ENCODE measurements around the gene WDR5.
"Not testable (repeated sequence)": the region's sequence is repeated elsewhere in the genome, so short reads cannot be mapped to it uniquely, and the experiment has no call there.

Gene WDR5

GRCh38 chr9:134135343-134136117 is at the start of gene WDR5:
WDR5 (plus strand) TSS chr9:134136082; CDS start chr9:134139878, 3,796 bp downstream.
- DNase-seq (ENCODE audit: low spot score), result peak; percentile 88

GRCh38 chr9:134088063-134088725 is 47.7 kb upstream of the WDR5 start:
- no peak for DNase-seq (ENCODE audit: low spot score)

- DNase-seq (ENCODE audit: low spot score), result no peak
Observed at GRCh38 chr9:134089972-134090371, 45.9 kb upstream of the WDR5 start.

GRCh38 chr9:134099123-134099761 is 36.6 kb upstream of the WDR5 start:
- no peak for DNase-seq (ENCODE audit: low spot score)

- DNase-seq (ENCODE audit: low spot score), result no peak
Observed at GRCh38 chr9:134100040-134100439, 35.8 kb upstream of the WDR5 start.

GRCh38 chr9:134101133-134101532 is 34.7 kb upstream of the WDR5 start:
- DNase-seq (ENCODE audit: low spot score), result not testable (repeated sequence)

- no peak for DNase-seq (ENCODE audit: low spot score)
Observed at GRCh38 chr9:134101623-134102149, 34.2 kb upstream of the WDR5 start.

GRCh38 chr9:134103391-134103998 is 32.4 kb upstream of the WDR5 start:
- DNase-seq (ENCODE audit: low spot score), result no peak

- DNase-seq (ENCODE audit: low spot score), result no peak
Observed at GRCh38 chr9:134111064-134111463, 24.8 kb upstream of the WDR5 start.

- DNase-seq (ENCODE audit: low spot score), result no peak
Observed at GRCh38 chr9:134112561-134112960, 23.3 kb upstream of the WDR5 start.

- not testable (repeated sequence) for DNase-seq (ENCODE audit: low spot score)
Observed at GRCh38 chr9:134118972-134119371, 16.9 kb upstream of the WDR5 start.

GRCh38 chr9:134123764-134124128 is 12.1 kb upstream of the WDR5 start:
- DNase-seq (ENCODE audit: low spot score), result no peak

- no peak for DNase-seq (ENCODE audit: low spot score)
Observed at GRCh38 chr9:134125413-134126095, 10.3 kb upstream of the WDR5 start.

- no peak for DNase-seq (ENCODE audit: low spot score)
Observed at GRCh38 chr9:134126373-134126772, 9.5 kb upstream of the WDR5 start.

GRCh38 chr9:134127065-134127580 is 8.8 kb upstream of the WDR5 start:
- DNase-seq (ENCODE audit: low spot score), result no peak

GRCh38 chr9:134127616-134128015 is 8.3 kb upstream of the WDR5 start:
- no peak for DNase-seq (ENCODE audit: low spot score)

GRCh38 chr9:134128727-134129679 is 6.9 kb upstream of the WDR5 start:
- DNase-seq (ENCODE audit: low spot score), result no peak

GRCh38 chr9:134130503-134131375 is 5.1 kb upstream of the WDR5 start:
- no peak for DNase-seq (ENCODE audit: low spot score)

- DNase-seq (ENCODE audit: low spot score), result no peak
Observed at GRCh38 chr9:134131471-134132207, 4.2 kb upstream of the WDR5 start.
